DND-41 (cell line): ENCODE data around the gene LRRC53.

Experiments
- ATAC-seq: fragments of 200-7000 bp; cut with Tn5 transposase; 3 replicates; pipeline ENCODE4 v1.9.1; 2021; ENCODE audit warnings: low read depth; ENCODE audit not compliant: insufficient read depth
- DNase-seq: peaks from one replicate; pipeline ENCODE4 v3.0.0-alpha.2; 2020
- H2AFZ ChIP-seq: 2 replicates; pipeline ENCODE4 v1.6.0; 2012; ENCODE audit warnings: low read depth, low read length
- H3K27ac ChIP-seq: 2 replicates; pipeline ENCODE4 v1.5.1; 2012; ENCODE audit warnings: low read length, inconsistent platforms
- H3K27me3 ChIP-seq: fragments of 200-600 bp; sonication (generic); 2 replicates; pipeline ENCODE4 v1.6.0; 2012; ENCODE audit warnings: low read length, mild to moderate bottlenecking, inconsistent platforms; ENCODE audit not compliant: insufficient read depth, poor library complexity
- H3K36me3 ChIP-seq: 2 replicates; pipeline ENCODE4 v1.5.1; 2012; ENCODE audit warnings: low read length, inconsistent platforms; ENCODE audit not compliant: insufficient read depth
- H3K4me1 ChIP-seq: 2 replicates; pipeline ENCODE4 v1.5.1; 2012; ENCODE audit warnings: mild to moderate bottlenecking, low read length; ENCODE audit not compliant: insufficient read depth
- H3K4me2 ChIP-seq: 2 replicates; pipeline ENCODE4 v1.6.0; 2012; ENCODE audit warnings: mild to moderate bottlenecking, moderate library complexity, low read length, inconsistent platforms; ENCODE audit not compliant: insufficient read depth
- H3K4me3 ChIP-seq, 2 experiments: fragments of 200-600 bp in 1 of 2; shearing (Covaris generic) in 1 of 2; 2 replicates each; pipeline ENCODE4 v1.5.1; 2012 to 2016; ENCODE audit warnings: inconsistent platforms in 2 of 2, low read length in 2 of 2, mild to moderate bottlenecking in 2 of 2, low read depth in 1 of 2, moderate library complexity in 1 of 2
- H3K79me2 ChIP-seq: 2 replicates; pipeline ENCODE4 v1.6.0; 2012; ENCODE audit warnings: low read length, inconsistent platforms; ENCODE audit not compliant: insufficient read depth
- H3K9ac ChIP-seq: 2 replicates; pipeline ENCODE4 v1.6.0; 2012; ENCODE audit warnings: low read depth, mild to moderate bottlenecking, inconsistent platforms, low read length, moderate library complexity
- H3K9me3 ChIP-seq: 2 replicates; pipeline ENCODE4 v1.5.1; 2012; ENCODE audit warnings: low read length, moderate library complexity, mild to moderate bottlenecking, inconsistent platforms; ENCODE audit not compliant: insufficient read depth, severe bottlenecking
- H4K20me1 ChIP-seq: 2 replicates; pipeline ENCODE4 v1.6.0; 2012; ENCODE audit warnings: low read length; ENCODE audit not compliant: insufficient read depth
- EZH2 ChIP-seq: IDR thresholded peaks from 3 replicates; pipeline ENCODE4 v1.6.1; 2012; ENCODE audit warnings: borderline replicate concordance, low read depth, mild to moderate bottlenecking, moderate library complexity, low read length, inconsistent platforms; ENCODE audit not compliant: severe bottlenecking
- TF ChIP-seq, protein P1 (sequence below): IDR thresholded peaks from 2 replicates; pipeline ENCODE4 v1.5.1; 2012; ENCODE audit warnings: borderline replicate concordance, low read length, moderate library complexity, mild to moderate bottlenecking; ENCODE audit not compliant: poor library complexity, severe bottlenecking; ENCODE audit errors: extremely low read depth

LRRC53 gene

DNA sequence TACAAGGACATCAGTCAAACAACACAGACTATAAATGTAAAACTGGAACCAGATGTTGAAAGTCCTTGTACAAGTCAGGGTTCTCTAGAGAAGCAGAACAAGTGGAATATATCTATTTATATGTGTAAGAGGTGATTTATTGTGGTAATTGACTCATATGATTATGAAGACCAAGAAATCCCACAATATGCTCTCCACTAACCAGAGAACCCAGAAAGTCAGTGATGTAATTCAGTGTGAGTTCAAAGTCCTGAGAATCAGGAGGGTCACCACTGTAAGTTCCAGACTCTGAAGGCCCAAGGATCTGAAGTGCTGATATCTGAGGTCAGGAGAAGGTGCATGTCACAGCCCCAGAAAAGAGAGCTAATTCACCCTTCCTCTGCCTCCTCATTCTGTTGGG lies 57.0 kb downstream of the LRRC53 start:
- Histone ChIP-seq H4K20me1 (no peaks in the 10 kb centered on the region), H3K79me2 (no peaks in the 10 kb centered on the region), H3K4me1 (no peaks in the 10 kb centered on the region), H3K9me3 (no peaks in the 10 kb centered on the region), H3K36me3 (no peaks in the 10 kb centered on the region), H2AFZ (no peak overlapping the region), H3K9ac (no peak overlapping the region), H3K4me3 (no peak overlapping the region), H3K27me3 (no peaks in the 10 kb centered on the region), H3K27ac (no peak overlapping the region), H3K4me2 (no peak overlapping the region)
- DNase-seq = no peak
- ATAC-seq = no peak
- TF ChIP-seq EZH2 = no peak
- TF ChIP-seq, protein P1, sequence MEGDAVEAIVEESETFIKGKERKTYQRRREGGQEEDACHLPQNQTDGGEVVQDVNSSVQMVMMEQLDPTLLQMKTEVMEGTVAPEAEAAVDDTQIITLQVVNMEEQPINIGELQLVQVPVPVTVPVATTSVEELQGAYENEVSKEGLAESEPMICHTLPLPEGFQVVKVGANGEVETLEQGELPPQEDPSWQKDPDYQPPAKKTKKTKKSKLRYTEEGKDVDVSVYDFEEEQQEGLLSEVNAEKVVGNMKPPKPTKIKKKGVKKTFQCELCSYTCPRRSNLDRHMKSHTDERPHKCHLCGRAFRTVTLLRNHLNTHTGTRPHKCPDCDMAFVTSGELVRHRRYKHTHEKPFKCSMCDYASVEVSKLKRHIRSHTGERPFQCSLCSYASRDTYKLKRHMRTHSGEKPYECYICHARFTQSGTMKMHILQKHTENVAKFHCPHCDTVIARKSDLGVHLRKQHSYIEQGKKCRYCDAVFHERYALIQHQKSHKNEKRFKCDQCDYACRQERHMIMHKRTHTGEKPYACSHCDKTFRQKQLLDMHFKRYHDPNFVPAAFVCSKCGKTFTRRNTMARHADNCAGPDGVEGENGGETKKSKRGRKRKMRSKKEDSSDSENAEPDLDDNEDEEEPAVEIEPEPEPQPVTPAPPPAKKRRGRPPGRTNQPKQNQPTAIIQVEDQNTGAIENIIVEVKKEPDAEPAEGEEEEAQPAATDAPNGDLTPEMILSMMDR = no peak

DNA sequence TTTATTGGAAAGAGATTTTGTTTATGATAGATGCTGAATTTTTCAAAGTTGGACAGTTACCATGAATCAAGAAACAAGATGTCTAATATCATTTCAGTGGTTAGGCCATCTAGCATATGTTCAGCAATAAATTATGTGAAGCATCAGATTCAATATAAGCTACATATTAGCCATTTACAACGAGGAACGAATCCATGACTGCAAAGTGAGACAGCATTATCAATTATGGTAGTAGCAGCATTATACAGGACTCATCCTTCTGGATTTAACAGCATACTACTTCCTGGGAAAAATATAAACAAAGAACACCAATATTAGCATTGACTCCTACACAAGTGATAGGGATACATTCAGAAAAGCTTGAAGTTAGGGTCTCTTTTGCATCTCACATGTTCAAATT lies 59.1 kb downstream of the LRRC53 start:
- no peak for DNase-seq
- no peaks in the 10 kb centered on the region for H3K9me3 ChIP-seq
- H4K20me1 ChIP-seq = no peaks in the 10 kb centered on the region
- H3K79me2 ChIP-seq = no peaks in the 10 kb centered on the region
- ATAC-seq = no peak
- H3K4me2 ChIP-seq = no peak overlapping the region
- no peak overlapping the region for H3K4me3 ChIP-seq
- no peaks in the 10 kb centered on the region for H3K27me3 ChIP-seq
- H3K9ac ChIP-seq = no peak overlapping the region
- no peaks in the 10 kb centered on the region for H3K4me1 ChIP-seq
- H3K36me3 ChIP-seq = no peaks in the 10 kb centered on the region
- no peak overlapping the region for H3K27ac ChIP-seq
- H2AFZ ChIP-seq = no peak overlapping the region
- TF ChIP-seq, protein P1 = no peak
- TF ChIP-seq EZH2 = no peak

DNA sequence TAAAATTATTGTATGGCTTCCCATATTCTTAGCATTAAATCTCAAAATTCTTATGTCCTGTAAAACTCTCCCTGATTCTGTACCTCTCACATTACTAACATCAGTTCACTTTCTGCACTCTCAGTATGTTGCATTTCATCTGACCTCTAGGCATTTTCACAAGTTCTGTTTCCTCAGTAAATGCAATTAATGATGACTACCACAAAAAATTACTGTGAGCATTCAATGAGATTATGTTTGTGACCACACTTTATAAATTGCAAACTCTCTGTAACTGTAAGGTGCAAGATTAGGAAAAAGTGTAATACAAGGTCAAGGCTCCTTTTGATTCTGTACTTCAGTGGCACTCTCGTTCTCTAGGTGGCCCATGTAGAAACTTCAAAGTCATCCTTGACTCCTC lies 60.4 kb downstream of the LRRC53 start:
- no peak overlapping the region for H3K4me3 ChIP-seq
- no peaks in the 10 kb centered on the region for H3K36me3 ChIP-seq
- H3K4me1 ChIP-seq = no peaks in the 10 kb centered on the region
- no peaks in the 10 kb centered on the region for H3K79me2 ChIP-seq
- H3K27ac ChIP-seq = no peak overlapping the region
- H4K20me1 ChIP-seq = no peaks in the 10 kb centered on the region
- no peaks in the 10 kb centered on the region for H3K9me3 ChIP-seq
- ATAC-seq (no peak), DNase-seq (no peak)
- no peak overlapping the region for H3K4me2 ChIP-seq
- no peak for TF ChIP-seq EZH2
- TF ChIP-seq, protein P1 = no peak
- H3K27me3 ChIP-seq = no peaks in the 10 kb centered on the region
- no peak overlapping the region for H3K9ac ChIP-seq
- no peak overlapping the region for H2AFZ ChIP-seq

DNA sequence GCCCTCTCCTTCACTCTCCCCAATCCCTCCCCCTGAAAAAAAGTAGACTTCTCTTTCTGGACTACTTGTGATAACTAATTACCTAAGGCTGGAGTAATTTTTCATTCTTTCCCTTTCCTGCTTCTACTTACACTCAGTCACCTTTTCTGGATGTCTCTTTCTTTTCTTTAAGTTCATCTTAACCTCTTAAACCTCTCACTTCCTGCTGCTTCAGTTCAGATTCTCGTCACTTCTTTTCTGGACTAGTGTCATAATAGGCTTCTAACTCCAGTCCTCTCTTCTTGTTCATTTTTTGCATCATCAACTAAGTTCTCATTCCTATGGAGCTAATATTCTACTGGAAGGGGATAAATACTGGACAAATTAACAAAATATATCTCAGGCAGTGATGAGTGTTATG lies 75.4 kb downstream of the LRRC53 start:
- no peak for TF ChIP-seq EZH2
- TF ChIP-seq, protein P1 = no peak
- H3K27me3 ChIP-seq = no peaks in the 10 kb centered on the region
- H2AFZ ChIP-seq = no peak overlapping the region
- H3K4me1 ChIP-seq = no peaks in the 10 kb centered on the region
- no peaks in the 10 kb centered on the region for H4K20me1 ChIP-seq
- no peaks in the 10 kb centered on the region for H3K9me3 ChIP-seq
- no peak overlapping the region for H3K4me3 ChIP-seq
- H3K4me2 ChIP-seq = no peak overlapping the region
- H3K79me2 ChIP-seq = no peaks in the 10 kb centered on the region
- no peak overlapping the region for H3K9ac ChIP-seq
- no peak overlapping the region for H3K27ac ChIP-seq
- DNase-seq (no peak), ATAC-seq (no peak)
- H3K36me3 ChIP-seq = no peaks in the 10 kb centered on the region
